ENCODE data around the gene AQP11.
"Not testable (repeated sequence)": the region's sequence is repeated elsewhere in the genome, so short reads cannot be mapped to it uniquely, and the experiment has no call there.

The AQP11 gene

GRCh38 chr11:77589521-77590193, at the start of gene AQP11:
Gene AQP11 (plus strand): TSS chr11:77589953. CDS start chr11:77589993, 40 bp downstream.
- DNase-seq: no peak

- DNase-seq: no peak
Observed at GRCh38 chr11:77542296-77542695, 47.5 kb upstream of the AQP11 start.

DNA sequence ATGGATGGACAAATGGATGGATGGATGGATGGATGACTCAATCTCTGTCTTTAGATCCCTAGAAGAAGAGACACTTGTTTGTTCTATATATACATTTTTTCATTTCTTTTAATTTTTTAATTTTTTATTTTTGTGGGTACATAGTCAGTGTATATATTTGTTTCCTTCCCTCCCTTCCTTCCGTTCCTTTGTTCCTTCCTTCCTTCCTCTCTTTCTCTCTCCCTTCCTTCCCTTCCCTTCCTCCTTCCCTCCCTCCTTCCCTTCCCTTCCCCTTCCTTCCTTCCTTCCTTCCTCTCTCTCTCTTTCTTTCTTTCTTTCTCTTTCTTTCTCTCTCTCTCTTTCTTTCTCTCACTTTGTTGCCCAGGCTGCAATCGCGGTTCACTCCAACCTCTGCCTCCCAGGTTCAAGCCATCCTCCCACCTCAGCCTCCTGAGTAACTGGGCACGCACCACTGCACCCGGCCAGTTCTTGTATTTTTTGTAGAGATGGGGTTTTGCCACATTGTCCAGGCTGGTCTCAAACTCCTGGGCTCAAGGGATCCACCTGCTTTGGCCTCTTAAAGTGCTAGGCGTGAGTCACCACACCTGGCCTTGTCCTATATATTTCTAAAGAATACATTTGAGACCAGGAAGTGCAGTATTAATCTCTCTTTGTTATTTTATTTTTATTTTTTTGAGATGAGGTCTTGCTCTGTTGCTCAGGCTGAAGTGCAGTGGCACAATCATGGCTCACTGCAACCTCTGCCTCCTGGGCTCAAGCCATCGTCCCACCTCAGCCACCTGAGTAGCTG, 42.5 kb upstream of the AQP11 start:
- no peak for DNase-seq

DNA sequence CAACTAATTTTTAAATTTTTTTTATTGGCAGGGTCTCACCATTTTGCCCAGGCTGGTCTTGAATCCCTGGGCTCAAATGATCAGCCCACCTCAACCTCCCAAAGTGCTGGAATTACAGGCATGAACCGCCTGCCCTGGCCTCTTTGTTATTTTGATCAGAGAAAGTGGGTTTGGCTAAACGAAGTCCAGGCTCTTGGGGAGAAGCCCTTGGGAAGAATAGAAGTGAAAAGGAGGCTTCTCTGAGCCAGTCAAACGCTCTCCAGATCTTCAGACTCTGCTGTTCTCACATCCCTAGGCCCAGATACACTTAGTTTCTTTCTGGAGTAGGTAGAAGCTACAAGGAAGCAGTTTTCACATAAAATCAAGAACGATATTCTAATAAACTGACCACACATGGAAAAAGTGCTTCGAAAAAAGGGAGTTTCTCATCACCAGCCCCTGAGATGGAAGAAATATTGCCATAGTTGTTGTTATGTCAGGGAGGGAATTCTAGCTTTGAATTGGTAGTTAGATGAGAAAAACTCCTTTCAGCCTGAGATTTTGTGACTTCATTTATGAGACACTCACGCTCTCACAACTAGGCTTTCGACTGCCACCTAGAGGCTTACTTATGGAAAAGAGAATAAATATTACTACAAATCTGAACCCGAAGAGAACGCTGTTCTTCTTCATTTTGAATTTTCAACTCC, 41.7 kb upstream of the AQP11 start:
- no peak for DNase-seq

GRCh38 chr11:77548552-77549445, 41.0 kb upstream of the AQP11 start:
- no peak for DNase-seq

DNA sequence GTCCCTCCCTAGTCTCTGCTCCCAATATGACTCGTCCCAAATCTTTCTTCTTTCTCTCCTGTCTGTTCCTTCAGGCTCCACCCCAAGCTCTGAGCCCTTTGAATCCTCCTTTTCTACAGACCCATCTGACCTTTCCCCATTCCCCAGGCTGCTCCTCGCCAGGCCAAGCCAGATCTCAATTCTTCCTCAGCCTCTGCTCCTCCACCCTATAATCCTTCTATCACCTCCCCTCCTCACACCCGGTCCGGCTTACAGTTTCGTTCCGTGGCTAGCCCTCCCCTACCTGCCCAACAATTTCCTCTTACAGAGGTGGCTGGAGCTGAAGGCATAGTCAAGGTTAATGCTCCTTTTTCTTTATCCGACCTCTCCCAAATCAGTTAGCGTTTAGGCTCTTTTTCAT, 38.3 kb upstream of the AQP11 start:
- DNase-seq: not testable (repeated sequence)

DNA sequence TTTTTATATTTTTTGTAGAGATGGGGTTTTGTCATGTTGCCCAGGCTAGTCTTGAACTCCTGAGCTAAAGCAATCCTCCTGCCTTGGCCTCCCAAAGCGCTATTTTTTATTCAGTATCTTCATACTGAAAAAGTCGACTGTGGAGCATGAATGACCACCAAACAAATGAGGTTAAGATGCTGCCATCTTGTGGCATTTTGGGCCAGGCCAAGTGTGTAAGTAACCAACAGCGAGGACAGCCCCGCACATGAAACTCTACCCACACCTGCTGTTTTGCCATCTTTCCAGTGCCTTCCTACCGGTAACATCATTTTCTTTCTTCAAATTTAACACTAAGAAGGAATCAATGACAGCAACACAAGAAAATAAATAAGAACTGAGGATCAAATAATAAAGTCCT, 32.2 kb upstream of the AQP11 start:
- no peak for DNase-seq

DNA sequence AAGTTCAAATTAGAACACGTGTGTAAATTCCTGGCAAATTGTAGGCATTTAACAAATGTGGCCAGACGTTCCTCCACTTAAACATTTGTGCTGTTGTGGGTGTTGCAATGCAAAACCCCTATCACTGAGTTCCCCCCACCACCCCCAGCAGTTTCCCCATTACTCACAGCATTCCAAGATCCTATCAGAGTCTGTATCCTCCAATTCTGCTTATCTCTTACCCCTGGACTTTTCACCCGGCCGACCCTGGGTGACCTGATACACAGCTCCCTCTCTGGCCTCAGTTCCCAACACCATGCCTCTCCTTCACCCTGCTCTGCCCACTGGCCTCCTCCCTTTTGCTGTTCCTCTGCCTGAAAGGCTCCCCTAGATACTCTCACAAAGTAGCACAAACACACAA, 31.4 kb upstream of the AQP11 start:
- DNase-seq: no peak

GRCh38 chr11:77559686-77560401, 29.9 kb upstream of the AQP11 start:
- DNase-seq: no peak

DNA sequence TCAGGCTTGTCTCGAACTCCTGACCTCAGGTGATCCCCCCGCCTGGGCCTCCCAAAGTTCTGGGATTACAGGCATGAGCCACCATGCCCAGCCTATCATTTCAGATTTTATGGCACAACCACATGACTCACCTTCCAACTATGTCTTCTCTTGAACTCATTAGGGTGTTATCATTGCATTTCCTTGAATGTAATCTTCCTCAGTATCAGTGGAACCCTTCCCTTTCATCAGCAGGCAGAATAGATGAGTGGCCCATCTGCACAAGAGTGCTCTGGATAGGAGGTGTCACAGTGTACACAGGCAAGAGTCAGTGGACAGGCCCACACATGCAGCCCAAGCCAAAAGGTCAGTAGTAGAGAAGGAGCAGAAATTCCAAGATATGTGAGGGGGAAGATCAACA, 29.1 kb upstream of the AQP11 start:
- no peak for DNase-seq

GRCh38 chr11:77561257-77561656, 28.5 kb upstream of the AQP11 start:
- DNase-seq: no peak

GRCh38 chr11:77568306-77568705, 21.4 kb upstream of the AQP11 start:
- no peak for DNase-seq

- DNase-seq: no peak
Observed at GRCh38 chr11:77568916-77569675, 20.7 kb upstream of the AQP11 start.

DNA sequence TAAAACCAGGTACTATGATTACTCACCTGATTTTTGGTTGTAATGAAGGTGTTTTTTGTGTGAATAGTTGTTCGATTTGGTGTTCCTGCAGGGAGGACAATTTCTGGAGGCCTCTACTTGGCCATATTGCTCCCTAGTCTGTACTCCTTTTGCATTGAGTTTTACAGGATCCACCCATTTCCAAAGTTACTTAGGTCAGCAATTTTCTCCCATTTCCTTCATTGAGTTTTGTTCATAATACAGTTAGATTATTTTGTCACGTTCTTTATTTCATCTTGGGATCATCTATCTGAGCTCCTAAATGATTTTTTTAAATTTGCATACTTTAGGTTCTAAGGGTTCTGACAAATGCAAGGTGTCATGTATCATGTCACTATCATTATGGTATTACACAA, 20.1 kb upstream of the AQP11 start:
- DNase-seq: no peak

- not testable (repeated sequence) for DNase-seq
Observed at GRCh38 chr11:77570896-77571295, 18.9 kb upstream of the AQP11 start.

GRCh38 chr11:77575428-77575827, 14.3 kb upstream of the AQP11 start:
- not testable (repeated sequence) for DNase-seq

- DNase-seq: no peak
Observed at GRCh38 chr11:77580712-77581337, 8.9 kb upstream of the AQP11 start.

GRCh38 chr11:77589181-77589520, 602 bp upstream of the AQP11 start:
- DNase-seq: no peak

DNA sequence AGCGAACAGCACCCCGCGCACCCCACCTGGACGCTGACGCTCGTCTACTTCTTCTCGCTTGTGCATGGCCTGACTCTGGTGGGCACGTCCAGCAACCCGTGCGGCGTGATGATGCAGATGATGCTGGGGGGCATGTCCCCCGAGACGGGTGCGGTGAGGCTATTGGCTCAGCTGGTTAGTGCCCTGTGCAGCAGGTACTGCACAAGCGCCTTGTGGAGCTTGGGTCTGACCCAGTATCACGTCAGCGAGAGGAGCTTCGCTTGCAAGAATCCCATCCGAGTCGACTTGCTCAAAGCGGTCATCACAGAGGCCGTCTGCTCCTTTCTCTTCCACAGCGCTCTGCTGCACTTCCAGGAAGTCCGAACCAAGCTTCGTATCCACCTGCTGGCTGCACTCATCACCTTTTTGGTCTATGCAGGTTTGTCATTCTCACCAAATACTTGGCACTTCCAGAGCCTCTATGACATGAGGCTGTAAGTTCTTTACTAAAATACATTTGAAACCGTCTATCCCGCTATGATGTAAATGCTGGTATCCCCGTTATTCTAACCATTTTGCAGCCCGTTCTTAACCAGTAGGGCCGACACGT, 535 bp downstream of the AQP11 start:
- DNase-seq: no peak

GRCh38 chr11:77592727-77593126, 3.0 kb downstream of the AQP11 start:
- no peak for DNase-seq

GRCh38 chr11:77593883-77594282, 4.1 kb downstream of the AQP11 start:
- DNase-seq: no peak
